ENCODE results near the gene SESN1. TPM values are rescaled to one million over a fixed set of nuclear protein-coding genes. Genes with fewer than 3 reads are reported as not detected.

Gene SESN1
- total RNA-seq = 20.9 and 32.4 TPM in 2 replicates

GRCh38 chr6:109094416-109095035 is at the start of gene SESN1:
Gene SESN1, minus strand, starts transcription at chr6:109094846. Its CDS starts 773 bp downstream, at chr6:109094073.

GRCh38 chr6:109095036-109095834 is 589 bp upstream of the SESN1 start, which contains the start of gene CEP57L1:
Gene CEP57L1, plus strand, starts transcription at chr6:109095507. Its CDS starts 49,715 bp downstream, at chr6:109145222.

Small RNA genes lying within 50 kb of the gene (small RNA-seq; reads per million reads assigned to genes)
- gene RNU6-653P = not detected

Other genes with a start within 250 kb of the SESN1 start
- gene ARMC2, start 246.4 kb downstream of the SESN1 start, total RNA-seq = 2.8 and 4.2 TPM in 2 replicates
- gene CEP57L1, start 661 bp upstream of the SESN1 start, total RNA-seq = 26.9 and 33.8 TPM in 2 replicates